Measurements from ENCODE around the gene GNAQ.

DNA sequence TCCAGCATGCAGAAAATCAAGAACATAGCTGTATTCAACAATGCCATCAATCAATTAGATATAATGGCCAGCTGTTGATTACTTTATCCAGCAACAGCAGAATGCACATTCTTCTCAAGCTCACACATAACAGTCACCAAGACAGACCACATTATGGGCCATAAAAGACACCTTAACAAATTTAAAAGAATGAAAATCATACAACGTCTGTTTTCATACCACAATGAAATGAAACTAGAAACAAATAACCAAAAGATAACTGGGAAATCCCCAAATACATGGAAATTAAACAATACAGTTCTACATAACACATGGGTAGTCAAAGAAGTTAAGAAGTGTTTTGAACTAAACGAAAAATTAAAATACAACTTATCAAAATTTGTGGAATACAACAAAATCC, 252.6 kb downstream of the GNAQ start:
- no peak for TF ChIP-seq CTCF (conservative IDR thresholded peaks at IDR 0.05 in 1 of 2, IDR thresholded peaks at IDR 0.05 in 1 of 2; ENCODE audit: low read depth in 1 of 2, low read length in 2 of 2)
- no peak for TF ChIP-seq EZH2 (IDR thresholded peaks at IDR 0.05; ENCODE audit: low read length, missing control alignments)

Data from fibroblast of lung (primary cell).